NB4 (cell line): ENCODE data around the gene MBL2.

Source experiments
- POLR2A ChIP-seq: IDR thresholded peaks from 2 replicates; pipeline ENCODE4 v1.6.1; 2011; ENCODE audit warnings: mild to moderate bottlenecking; ENCODE audit not compliant: insufficient read length; ENCODE audit errors: extremely low read depth
- TF ChIP-seq, protein P1 (sequence below): IDR thresholded peaks from one replicate; pipeline ENCODE4 v1.5.1; 2012; ENCODE audit warnings: low read depth, low read length

DNA sequence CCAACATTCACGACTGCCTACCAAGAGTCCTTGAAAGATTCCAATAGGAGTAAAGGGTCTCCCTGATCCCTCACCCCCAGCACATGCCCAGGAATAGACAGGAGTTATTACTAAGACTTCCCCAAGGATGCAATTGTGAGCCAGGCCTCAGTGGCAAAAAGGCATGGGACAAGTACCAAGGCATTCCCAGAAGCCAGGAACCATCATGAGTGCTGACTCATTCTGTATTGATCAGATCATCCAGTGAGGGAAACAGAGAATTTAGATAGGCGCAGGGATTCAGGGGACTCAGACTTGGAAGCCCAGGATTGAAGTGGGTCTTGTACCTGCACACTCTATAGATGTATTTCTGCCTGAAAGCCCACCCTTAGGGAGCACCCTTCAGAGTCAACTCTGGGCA lies 21.2 kb downstream of the MBL2 start:
- TF ChIP-seq, protein P1, sequence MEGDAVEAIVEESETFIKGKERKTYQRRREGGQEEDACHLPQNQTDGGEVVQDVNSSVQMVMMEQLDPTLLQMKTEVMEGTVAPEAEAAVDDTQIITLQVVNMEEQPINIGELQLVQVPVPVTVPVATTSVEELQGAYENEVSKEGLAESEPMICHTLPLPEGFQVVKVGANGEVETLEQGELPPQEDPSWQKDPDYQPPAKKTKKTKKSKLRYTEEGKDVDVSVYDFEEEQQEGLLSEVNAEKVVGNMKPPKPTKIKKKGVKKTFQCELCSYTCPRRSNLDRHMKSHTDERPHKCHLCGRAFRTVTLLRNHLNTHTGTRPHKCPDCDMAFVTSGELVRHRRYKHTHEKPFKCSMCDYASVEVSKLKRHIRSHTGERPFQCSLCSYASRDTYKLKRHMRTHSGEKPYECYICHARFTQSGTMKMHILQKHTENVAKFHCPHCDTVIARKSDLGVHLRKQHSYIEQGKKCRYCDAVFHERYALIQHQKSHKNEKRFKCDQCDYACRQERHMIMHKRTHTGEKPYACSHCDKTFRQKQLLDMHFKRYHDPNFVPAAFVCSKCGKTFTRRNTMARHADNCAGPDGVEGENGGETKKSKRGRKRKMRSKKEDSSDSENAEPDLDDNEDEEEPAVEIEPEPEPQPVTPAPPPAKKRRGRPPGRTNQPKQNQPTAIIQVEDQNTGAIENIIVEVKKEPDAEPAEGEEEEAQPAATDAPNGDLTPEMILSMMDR: no peak
- TF ChIP-seq POLR2A: no peak
